ENCODE results near the gene LYZL1.
"Not testable (repeated sequence)": the region's sequence is repeated elsewhere in the genome, so short reads cannot be mapped to it uniquely, and the experiment has no call there.

Gene LYZL1

GRCh38 chr10:29337526-29337925 is 48.7 kb downstream of the LYZL1 start:
- DNase-seq, result not testable (repeated sequence)

DNA sequence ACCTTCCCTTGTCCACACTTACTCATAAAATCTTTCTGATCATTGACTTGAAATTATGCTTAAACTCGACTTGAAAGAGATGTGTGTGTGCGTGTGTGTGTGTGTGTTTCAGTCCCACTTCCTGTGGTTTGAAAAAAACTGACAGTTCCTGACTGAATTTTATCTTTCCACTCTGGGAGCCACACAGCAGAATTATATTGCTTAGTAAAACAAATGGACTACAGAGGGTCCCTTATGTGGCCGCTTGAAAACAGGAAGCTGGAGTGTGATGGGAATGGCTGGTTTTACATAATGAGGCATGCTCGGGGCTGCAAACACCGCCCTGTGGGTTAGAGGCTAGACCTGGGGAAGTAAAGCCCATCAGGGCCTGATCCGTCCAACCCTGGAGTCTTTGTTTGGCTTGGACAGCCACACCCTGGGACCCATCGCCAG is 54.8 kb downstream of the LYZL1 start:
- no peak for DNase-seq

DNA sequence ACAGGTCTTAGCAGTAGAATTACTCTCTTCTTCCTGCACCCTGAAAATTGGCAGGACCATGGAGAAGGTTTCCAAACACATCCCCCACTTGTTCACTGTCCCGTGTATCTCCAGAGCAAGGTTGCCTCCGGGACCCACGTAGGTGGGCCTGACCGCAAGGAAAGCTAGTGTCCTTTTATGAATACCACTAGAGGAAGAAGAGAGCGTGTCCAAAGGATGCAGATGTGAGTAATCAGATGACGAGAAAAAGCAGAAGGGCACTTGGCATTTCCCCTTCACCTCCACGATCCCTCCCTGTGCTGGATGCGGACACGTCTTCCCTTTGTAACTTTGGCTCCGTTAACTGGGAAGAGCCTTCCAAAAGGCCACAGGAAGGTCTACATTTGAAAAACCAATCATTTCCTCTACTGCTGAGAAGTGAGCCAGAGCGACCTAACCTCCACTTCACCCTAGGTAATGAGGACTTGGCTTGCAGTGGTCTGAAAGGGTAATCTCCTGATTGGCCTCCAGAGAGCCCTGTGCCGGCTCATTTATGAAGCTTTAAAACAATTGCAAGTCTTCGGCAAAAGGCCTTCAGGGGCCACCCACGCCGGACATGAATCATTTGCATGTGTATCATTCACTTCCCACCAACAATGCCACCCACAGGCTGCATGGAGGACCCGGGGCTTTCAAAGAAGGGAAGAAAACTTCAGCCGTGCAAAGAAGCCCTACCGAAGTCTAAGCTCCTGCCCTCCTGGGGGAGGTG is 55.4 kb downstream of the LYZL1 start:
- DNase-seq, result no peak

- DNase-seq, result no peak
Measured at GRCh38 chr10:29345144-29345909, 56.5 kb downstream of the LYZL1 start.

DNA sequence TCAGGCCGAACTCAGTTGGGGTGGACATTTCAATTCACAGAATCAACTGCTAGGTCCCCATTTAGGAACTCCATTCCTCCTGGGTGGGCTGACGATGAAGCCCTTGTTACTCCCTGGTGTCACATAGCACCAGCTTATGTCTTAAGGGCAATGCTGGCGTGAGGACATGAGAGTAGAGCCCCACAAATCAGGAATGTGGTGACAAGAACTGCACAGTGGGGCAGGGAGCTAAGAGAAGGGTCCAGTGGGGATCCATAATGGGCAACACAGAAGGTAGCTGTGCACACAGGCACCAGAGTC is 57.0 kb downstream of the LYZL1 start:
- DNase-seq, result no peak

GRCh38 chr10:29346296-29347001 is 57.6 kb downstream of the LYZL1 start:
- DNase-seq, result no peak

- no peak for DNase-seq
Measured at GRCh38 chr10:29348836-29349235, 60.0 kb downstream of the LYZL1 start.

- DNase-seq, result no peak
Measured at GRCh38 chr10:29353305-29353704, 64.4 kb downstream of the LYZL1 start.

- DNase-seq, result no peak
Measured at GRCh38 chr10:29353887-29354561, 65.2 kb downstream of the LYZL1 start.

GRCh38 chr10:29355411-29355991 is 66.6 kb downstream of the LYZL1 start:
- no peak for DNase-seq

- DNase-seq, result no peak
Measured at GRCh38 chr10:29356931-29357330, 68.1 kb downstream of the LYZL1 start.

DNA sequence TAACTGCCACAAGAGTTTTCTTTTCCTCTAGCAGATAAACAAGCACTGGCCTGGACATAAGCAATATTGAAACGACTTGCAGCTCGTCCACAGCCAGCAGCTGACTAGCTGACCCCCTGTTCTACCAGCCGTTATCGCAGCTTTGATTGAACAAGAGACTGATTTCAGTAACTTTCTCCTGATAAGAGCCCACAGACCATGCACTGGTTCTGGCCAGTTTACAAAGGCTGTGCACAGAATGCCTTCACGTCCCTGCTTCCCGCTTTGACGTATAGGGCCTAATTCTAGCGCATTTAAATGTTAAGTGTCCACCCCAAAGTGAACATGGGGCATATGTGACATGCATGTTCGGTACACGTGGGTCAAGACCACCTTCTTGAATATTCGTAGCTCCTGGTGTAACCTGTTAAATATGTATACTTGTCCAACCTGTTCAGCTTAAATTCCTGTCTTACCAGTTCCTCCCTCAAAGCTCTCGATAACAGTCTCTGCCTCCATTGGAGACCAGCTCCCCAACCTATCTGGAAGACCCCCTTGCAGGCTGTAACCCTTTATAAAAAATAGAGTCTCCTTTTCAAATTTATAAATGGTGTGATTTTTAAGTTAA is 69.2 kb downstream of the LYZL1 start:
- DNase-seq, result no peak

GRCh38 chr10:29360215-29360853 is 71.5 kb downstream of the LYZL1 start:
- DNase-seq, result not testable (repeated sequence)
